Activated effector memory CD4-positive, alpha-beta T cell treated with Interleukin-2 at 50 U/mL for 16 hours (primary cell): ENCODE data around the gene GPATCH4.
"Not testable (repeated sequence)": the region's sequence is repeated elsewhere in the genome, so short reads cannot be mapped to it uniquely, and the experiment has no call there.

Experiments used
- DNase-seq: peaks from one replicate; pipeline ENCODE4 v3.0.0-alpha.2; 2020

GPATCH4 gene

GRCh38 chr1:156595016-156595415 lies 6.3 kb downstream of the GPATCH4 start:
- DNase-seq: no peak

DNA sequence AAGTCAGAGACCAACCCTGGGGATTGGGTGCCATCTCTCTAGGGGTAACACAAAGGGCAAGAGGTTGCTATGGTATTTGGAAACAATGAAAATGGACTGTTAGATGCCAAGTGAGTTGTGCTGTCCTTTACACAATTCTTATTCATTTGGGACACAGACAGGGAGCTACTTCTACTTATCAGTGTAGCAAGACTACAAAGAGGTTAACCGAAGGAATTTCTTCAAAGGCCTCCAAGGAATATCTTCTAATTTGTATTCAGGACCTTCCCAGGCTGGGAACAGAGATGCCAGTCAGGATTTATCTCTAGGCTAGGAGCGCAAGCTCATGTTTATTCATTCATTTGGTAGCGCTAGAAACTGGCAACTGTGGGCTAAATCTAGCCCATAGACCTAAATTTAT lies 7.1 kb downstream of the GPATCH4 start:
- DNase-seq: no peak

- no peak for DNase-seq
These were observed 7.7 kb downstream of the GPATCH4 start for GRCh38 chr1:156593661-156593989.

DNA sequence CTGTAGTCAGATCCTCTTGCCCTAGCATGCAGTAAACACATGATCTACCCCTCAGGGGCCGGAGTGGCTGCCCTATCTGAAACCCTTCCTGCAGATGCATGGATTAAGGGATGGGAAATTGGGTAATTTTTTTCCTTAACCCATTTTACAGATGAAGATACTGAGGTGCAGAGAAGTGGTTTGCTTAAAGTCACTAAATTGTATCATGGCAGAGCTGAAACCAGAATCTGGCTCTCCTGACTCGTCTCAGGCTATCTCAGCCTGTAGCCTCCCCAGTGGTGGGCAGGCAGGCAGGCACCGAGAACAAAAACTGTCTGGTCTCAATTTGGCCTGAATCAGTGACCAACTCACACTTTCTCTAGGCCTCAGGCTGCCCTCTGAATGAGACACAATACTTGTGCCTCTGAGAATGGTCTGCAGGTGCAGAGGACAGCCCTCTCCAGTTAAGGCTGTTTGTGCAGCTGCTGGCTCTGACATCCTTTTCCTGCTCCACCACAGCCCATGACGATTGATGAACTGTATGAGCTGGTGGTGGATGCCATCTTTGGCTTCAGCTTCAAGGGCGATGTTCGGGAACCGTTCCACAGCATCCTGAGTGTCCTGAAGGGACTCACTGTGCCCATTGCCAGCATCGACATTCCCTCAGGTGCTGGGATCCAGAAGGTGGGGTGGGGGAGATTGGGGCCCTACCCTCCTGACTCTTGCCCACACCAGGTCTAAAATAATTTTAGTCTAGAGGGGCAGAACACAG lies 8.2 kb downstream of the GPATCH4 start:
- no peak for DNase-seq

DNA sequence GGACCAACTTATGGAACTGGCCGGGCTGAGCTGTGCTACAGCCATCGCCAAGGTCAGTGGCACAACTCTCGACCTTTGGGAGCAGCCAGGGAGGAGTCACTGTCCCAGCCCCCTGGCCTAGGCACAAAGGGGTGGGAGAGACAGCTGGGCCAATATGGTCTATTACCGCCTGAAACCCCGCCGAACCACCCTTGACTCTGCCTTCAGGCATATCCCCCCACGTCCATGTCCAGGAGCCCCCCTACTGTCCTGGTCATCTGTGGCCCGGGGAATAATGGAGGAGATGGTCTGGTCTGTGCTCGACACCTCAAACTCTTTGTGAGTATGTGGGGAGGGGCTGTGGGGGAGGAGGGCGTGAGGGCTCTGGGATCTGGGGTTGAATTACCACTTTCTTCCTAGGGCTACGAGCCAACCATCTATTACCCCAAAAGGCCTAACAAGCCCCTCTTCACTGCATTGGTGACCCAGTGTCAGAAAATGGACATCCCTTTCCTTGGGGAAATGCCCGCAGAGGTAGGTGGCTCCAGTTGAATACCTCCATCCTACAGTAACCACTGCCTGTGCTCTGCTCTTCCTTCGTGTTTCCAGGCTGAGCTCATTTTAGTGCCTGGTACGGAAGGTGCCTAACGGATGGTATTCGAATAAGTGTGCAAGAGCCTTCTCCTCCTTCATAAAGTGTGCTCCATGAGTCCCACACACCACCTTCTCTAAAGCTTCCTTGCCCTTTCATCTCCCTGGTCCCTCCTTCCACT lies 8.9 kb downstream of the GPATCH4 start:
- DNase-seq: no peak

DNA sequence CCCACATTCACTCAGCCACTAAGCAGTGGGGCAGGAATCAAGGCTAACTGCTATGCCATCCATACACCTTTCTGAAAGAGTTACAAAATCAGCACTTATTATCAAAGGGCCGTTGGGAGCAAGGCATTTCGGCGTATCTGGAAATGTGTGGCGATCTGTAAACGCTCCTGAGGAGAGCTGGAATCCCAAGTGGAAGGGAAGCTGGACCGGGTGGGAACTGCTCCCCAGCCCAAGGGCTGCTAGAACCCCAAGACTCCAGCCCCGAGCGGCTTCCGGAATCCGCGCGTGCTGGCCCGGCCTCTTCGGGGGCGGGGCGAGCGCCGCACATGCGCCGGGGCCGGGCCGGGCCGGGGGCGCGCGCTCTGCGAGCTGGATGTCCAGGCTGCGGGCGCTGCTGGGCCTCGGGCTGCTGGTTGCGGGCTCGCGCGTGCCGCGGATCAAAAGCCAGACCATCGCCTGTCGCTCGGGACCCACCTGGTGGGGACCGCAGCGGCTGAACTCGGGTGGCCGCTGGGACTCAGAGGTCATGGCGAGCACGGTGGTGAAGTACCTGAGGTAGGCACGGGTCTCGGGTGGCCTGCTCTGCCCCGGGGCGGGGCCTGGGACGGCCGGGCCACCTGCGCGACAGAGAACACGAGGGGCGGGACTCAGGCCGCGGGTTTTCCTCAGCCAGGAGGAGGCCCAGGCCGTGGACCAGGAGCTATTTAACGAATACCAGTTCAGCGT lies 9.7 kb downstream of the GPATCH4 start, which contains the start of gene NAXE:
TSS of gene NAXE (plus strand) at position 345 of the 726 bp plus-strand sequence. CDS start at position 374, 29 bp downstream.
- DNase-seq: peak; percentile 66

GRCh38 chr1:156591181-156591431 lies 10.2 kb downstream of the GPATCH4 start:
- DNase-seq: no peak

DNA sequence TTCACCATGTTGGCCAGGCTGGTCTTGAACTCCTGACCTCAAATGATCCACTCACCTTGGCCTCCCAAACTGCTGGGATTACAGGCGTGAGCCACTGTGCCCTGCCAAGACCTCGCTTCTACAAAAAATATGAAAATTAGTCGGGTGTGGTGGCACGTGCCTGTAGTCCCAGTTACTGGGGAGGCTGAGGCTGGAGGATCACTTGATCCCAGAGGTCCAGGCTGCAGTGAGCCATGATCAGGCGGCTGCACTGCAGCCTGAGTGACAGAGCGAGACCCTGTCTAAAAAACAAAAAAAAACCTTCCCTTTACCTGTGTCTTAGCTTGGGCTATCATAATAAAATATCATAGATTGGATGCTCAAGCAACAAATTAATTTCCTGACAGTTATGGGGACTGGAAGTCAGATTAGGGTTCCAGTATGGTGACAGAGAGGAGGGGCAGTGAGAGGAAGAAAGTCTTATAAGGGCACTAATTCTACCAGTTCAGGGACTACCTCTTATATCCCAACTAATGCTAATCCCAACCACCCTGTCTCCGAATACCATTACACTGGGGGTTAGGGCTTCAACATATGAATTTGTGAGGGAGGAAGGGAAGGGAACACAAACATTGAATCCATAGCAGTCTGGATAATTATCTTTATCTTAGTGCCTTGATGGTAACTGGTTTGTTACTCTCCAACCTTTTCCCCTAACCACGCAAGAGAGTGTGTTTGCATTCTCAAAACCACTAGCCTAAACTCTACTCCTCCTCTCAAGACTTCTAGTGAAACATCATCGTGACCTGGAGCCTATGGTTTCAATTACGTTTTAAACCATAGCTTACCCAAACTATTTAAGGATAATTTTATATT lies 10.7 kb downstream of the GPATCH4 start:
- DNase-seq: no peak

DNA sequence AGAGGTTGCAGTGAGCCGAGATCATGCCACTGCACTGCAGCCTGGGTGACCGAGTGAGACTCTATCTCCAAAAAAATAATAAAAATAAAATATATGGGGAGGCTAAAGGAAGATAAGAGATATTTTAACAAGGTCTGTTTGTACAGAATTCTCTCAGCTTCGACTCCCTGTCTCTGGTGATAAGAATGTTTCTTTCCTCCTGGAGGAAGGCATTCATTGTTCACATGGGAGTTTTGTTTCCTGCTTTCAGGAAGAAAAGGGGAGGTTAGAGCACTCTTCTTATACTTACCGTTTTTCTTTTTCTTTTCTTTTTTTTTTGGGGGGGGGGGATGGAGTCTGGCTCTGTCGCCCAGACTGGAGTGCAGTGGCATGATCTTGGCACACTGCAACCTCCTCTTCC lies 11.7 kb downstream of the GPATCH4 start:
- no peak for DNase-seq

DNA sequence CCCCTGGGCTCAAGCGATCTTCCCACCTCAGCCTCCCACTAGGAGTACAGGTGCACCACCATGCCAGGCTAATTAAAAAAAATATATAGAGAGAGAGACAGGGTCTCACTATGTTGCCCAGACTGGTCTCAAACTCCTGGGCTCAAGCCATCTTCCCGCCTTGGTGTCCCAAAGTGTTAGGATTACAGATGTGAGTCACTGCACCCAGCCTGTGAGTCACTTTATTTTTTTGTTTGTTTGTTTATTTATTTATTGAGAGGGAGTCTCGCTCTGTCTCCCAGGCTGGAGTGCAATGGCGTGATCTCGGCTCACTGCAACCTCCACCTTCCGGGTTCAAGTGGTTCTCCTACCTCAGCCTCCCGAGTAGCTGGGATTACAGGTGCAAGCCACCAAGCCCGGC lies 13.4 kb downstream of the GPATCH4 start:
- DNase-seq: not testable (repeated sequence)

- DNase-seq: no peak
These were observed 14.3 kb downstream of the GPATCH4 start for GRCh38 chr1:156586892-156587477.

GRCh38 chr1:156586323-156586722 lies 15.0 kb downstream of the GPATCH4 start:
- DNase-seq: no peak

GRCh38 chr1:156584813-156585212 lies 16.5 kb downstream of the GPATCH4 start:
- no peak for DNase-seq

GRCh38 chr1:156583821-156584622 lies 17.3 kb downstream of the GPATCH4 start:
- peak; percentile 41 for DNase-seq

- DNase-seq: no peak
These were observed 18.8 kb downstream of the GPATCH4 start for GRCh38 chr1:156582388-156583017.

GRCh38 chr1:156581661-156582387 lies 19.5 kb downstream of the GPATCH4 start:
- DNase-seq: no peak

DNA sequence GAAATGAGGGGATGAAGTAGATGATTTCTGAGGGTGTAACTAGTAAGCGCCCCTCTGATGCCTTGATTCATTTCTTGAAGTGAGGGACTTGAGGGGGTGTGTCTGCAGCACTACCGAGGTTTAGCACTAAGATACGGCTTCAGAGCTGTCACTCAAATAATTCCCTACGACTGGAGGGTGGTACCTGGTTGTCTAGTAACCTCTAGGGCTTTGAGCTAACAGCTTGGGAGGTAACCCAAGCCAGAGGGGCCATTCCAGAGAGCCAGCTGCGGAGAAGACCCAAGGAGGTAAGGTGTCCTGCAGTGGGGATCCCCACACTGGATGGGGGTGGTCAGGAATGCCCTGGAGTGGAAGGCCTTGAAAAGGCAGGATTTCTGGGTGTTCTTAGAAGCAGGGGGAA lies 21.8 kb downstream of the GPATCH4 start, which contains the start of gene TTC24:
TSS of gene TTC24 (plus strand) at position 252 of the 400 bp plus-strand sequence. CDS start 1,642 bp downstream, outside the sequence.
- no peak for DNase-seq

- no peak for DNase-seq
These were observed 23.2 kb downstream of the GPATCH4 start for GRCh38 chr1:156578055-156578454.

- DNase-seq: no peak
These were observed 23.7 kb downstream of the GPATCH4 start for GRCh38 chr1:156577550-156577949.

- no peak for DNase-seq
These were observed 27.1 kb downstream of the GPATCH4 start for GRCh38 chr1:156574039-156574633.
